HEK293T (cell line): ENCODE measurements around the gene CAMK1.

Experiments
- CTCF ChIA-PET: fragments of 350-600 bp; formaldehyde crosslinking; extraction: SDS; loops from one replicate; lab custom pipeline; 2021; ENCODE audit warnings: antibody characterized with exemption, inconsistent platforms; lab: Yijun Ruan, JAX
- POLR2A ChIA-PET: fragments of 350-600 bp; formaldehyde crosslinking; extraction: SDS; loops from one replicate; lab custom pipeline; 2020; ENCODE audit warnings: antibody characterized with exemption, inconsistent platforms; lab: Yijun Ruan, JAX
- DNase-seq: peaks from one replicate; pipeline ENCODE4 v3.0.0; 2012; ENCODE audit warnings: mixed read lengths; ENCODE audit errors: extremely low spot score
- ARNT ChIP-seq: fragments of 450-650 bp; IDR thresholded peaks from 2 replicates; pipeline ENCODE4 v1.6.1; 2017; ENCODE audit warnings: mild to moderate bottlenecking
- BHLHE40 ChIP-seq: fragments of 450-650 bp; IDR thresholded peaks from 2 replicates; pipeline ENCODE4 v1.6.1; 2016; ENCODE audit warnings: mild to moderate bottlenecking, moderate library complexity, borderline replicate concordance
- CTBP1 ChIP-seq: fragments of 450-650 bp; IDR thresholded peaks from 2 replicates; pipeline ENCODE4 v1.6.1; 2016; ENCODE audit warnings: borderline replicate concordance
- ELF4 ChIP-seq: fragments of 450-650 bp; IDR thresholded peaks from 2 replicates; pipeline ENCODE4 v1.6.1; 2017; ENCODE audit warnings: antibody characterized with exemption
- FOXA1 ChIP-seq: fragments of 450-650 bp; IDR thresholded peaks from 2 replicates; pipeline ENCODE4 v1.6.1; 2016; ENCODE audit warnings: mild to moderate bottlenecking
- FOXK2 ChIP-seq: fragments of 450-650 bp; IDR thresholded peaks from 2 replicates; pipeline ENCODE4 v1.6.1; 2016; ENCODE audit warnings: mild to moderate bottlenecking
- FOXM1 ChIP-seq: fragments of 450-650 bp; IDR thresholded peaks from 2 replicates; pipeline ENCODE4 v1.6.1; 2017; ENCODE audit warnings: mild to moderate bottlenecking, borderline replicate concordance
- HDGF ChIP-seq: fragments of 450-650 bp; IDR thresholded peaks from 2 replicates; pipeline ENCODE4 v1.6.1; 2017; ENCODE audit warnings: antibody characterized with exemption, borderline replicate concordance
- L3MBTL2 ChIP-seq: fragments of 450-650 bp; conservative IDR thresholded peaks from 2 replicates; pipeline ENCODE4 v1.6.1; 2016; ENCODE audit warnings: mild to moderate bottlenecking
- LEF1 ChIP-seq: fragments of 450-650 bp; IDR thresholded peaks from 2 replicates; pipeline ENCODE4 v1.6.1; 2017; ENCODE audit warnings: mild to moderate bottlenecking, borderline replicate concordance
- NFRKB ChIP-seq: fragments of 450-650 bp; IDR thresholded peaks from 2 replicates; pipeline ENCODE4 v1.6.1; 2016; ENCODE audit warnings: mild to moderate bottlenecking, moderate library complexity
- SP1 ChIP-seq: fragments of 450-650 bp; IDR thresholded peaks from 2 replicates; pipeline ENCODE4 v1.6.1; 2017
- SUZ12 ChIP-seq: fragments of 450-650 bp; IDR thresholded peaks from 2 replicates; pipeline ENCODE4 v1.6.1; 2016; ENCODE audit warnings: mild to moderate bottlenecking
- TARDBP ChIP-seq: fragments of 450-650 bp; IDR thresholded peaks from 2 replicates; pipeline ENCODE4 v1.6.1; 2016
- ZNF384 ChIP-seq: fragments of 450-650 bp; IDR thresholded peaks from 2 replicates; pipeline ENCODE4 v1.6.1; 2016
- TF ChIP-seq, protein P1 (sequence below): fragments of 450-650 bp; IDR thresholded peaks from 2 replicates; pipeline ENCODE4 v1.6.1; 2016

The CAMK1 gene

GRCh38 chr3:9806688-9807589, 37.2 kb upstream of the CAMK1 start:
- ChIA-PET CTCF (no interaction called here), POLR2A (interaction anchor here (1.8 to 4.3 kb wide), 2 partner anchors 11 to 14 kb away, joined by 4 to 14 read pairs; partner anchors contain the start of genes ARPC4 and TADA3)
- DNase-seq: no peak
- TF ChIP-seq, protein P1, sequence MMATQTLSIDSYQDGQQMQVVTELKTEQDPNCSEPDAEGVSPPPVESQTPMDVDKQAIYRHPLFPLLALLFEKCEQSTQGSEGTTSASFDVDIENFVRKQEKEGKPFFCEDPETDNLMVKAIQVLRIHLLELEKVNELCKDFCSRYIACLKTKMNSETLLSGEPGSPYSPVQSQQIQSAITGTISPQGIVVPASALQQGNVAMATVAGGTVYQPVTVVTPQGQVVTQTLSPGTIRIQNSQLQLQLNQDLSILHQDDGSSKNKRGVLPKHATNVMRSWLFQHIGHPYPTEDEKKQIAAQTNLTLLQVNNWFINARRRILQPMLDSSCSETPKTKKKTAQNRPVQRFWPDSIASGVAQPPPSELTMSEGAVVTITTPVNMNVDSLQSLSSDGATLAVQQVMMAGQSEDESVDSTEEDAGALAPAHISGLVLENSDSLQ: no peak
- no peak for TF ChIP-seq FOXM1
- TF ChIP-seq ZNF384: no peak
- TF ChIP-seq FOXK2: no peak
- no peak for TF ChIP-seq CTBP1
- TF ChIP-seq TARDBP: no peak
- no peak for TF ChIP-seq HDGF
- TF ChIP-seq LEF1: no peak
- TF ChIP-seq SP1: no peak
- no peak for TF ChIP-seq FOXA1
- TF ChIP-seq ELF4: no peak
- no peak for TF ChIP-seq L3MBTL2

DNA sequence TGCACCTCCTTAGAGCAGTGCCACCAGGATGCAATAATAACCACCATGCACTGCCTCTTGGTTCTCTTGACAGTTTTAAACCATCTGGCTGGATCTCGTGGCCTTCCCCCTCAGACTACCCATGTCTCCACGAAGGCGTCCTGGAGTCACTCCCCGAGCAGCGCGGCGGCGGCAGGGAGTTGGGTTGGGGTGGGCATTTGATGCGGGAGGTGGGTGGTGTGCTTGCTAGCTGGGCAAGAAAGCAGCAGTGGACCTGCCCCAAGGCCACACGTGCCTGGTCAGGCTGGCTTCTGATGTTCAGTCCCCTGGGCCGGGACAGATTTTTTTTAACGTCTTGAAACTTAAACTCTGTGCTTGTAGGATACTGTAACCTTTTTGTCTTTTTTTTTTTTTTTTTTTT, 36.4 kb upstream of the CAMK1 start:
- ChIA-PET CTCF (no interaction called here), POLR2A (interaction anchor here (1.8 to 4.3 kb wide), 2 partner anchors 10 to 13 kb away, joined by 4 to 14 read pairs; partner anchors contain the start of genes ARPC4 and TADA3)
- TF ChIP-seq TARDBP (no peak), SUZ12 (no peak), NFRKB (no peak), BHLHE40 (no peak), ZNF384 (no peak), ELF4 (no peak), HDGF (no peak), L3MBTL2 (no peak), SP1 (no peak), ARNT (no peak)
- TF ChIP-seq, protein P1: no peak
- DNase-seq: no peak

- ChIA-PET CTCF (interaction anchor here (0.5 kb wide), 1 partner anchor 315 kb away, joined by 4 read pairs; no protein-coding TSS in a partner anchor), POLR2A (interaction anchor here (1.2 to 4.3 kb wide), 2 partner anchors 11 to 12 kb away, joined by 3 to 14 read pairs; partner anchors contain the start of genes ARPC4 and TADA3)
- no peak for TF ChIP-seq LEF1
- no peak for TF ChIP-seq TARDBP
- TF ChIP-seq HDGF: no peak
- no peak for TF ChIP-seq L3MBTL2
- TF ChIP-seq BHLHE40: no peak
- no peak for TF ChIP-seq NFRKB
- TF ChIP-seq FOXM1: no peak
- TF ChIP-seq FOXA1: no peak
- no peak for TF ChIP-seq ARNT
- TF ChIP-seq, protein P1: no peak
- no peak for TF ChIP-seq FOXK2
- no peak for DNase-seq
These were observed 35.2 kb upstream of the CAMK1 start for GRCh38 chr3:9804996-9805395.

DNA sequence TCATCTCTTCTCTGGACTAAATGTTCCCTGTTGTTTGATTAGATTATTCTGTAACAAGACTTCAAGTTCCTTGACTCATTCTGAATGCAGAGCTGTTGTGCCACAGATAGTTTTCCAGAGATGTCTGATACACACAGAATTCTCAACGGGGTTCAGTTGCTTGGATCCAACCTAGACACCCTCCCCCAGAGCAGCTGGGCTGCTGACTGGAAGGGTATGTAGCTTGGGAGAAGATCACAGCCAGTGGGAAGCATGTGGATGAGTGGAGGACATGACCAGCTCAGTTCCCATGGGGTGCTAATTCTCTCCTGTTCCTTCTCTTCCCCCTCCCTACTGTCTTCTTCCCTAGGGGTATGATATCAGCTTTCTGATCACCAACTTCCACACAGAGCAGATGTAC, 33.7 kb upstream of the CAMK1 start:
- CTCF ChIA-PET: no interaction called here

GRCh38 chr3:9800529-9800928, 30.8 kb upstream of the CAMK1 start:
- CTCF ChIA-PET: no interaction called here
- POLR2A ChIA-PET: no interaction called here
- no peak for TF ChIP-seq FOXM1
- no peak for TF ChIP-seq TARDBP
- TF ChIP-seq LEF1: no peak
- no peak for TF ChIP-seq ELF4
- no peak for TF ChIP-seq ZNF384
- no peak for TF ChIP-seq FOXA1
- TF ChIP-seq SP1: no peak
- TF ChIP-seq BHLHE40: no peak
- TF ChIP-seq HDGF: no peak
- TF ChIP-seq CTBP1: no peak
- TF ChIP-seq, protein P1: no peak
- no peak for TF ChIP-seq L3MBTL2
- TF ChIP-seq SUZ12: no peak
- no peak for TF ChIP-seq ARNT
- no peak for TF ChIP-seq NFRKB
- TF ChIP-seq FOXK2: no peak
- DNase-seq: no peak

More for the DNA sequence above, 33.7 kb upstream of the CAMK1 start:
- POLR2A ChIA-PET: interaction anchor here (0.9 to 1.0 kb wide), 2 partner anchors 11 to 28 kb away, joined by 3 read pairs; partner anchors contain the start of gene ARPC4
- no peak for DNase-seq
- TF ChIP-seq CTBP1 (no peak), BHLHE40 (no peak), SUZ12 (no peak), FOXA1 (no peak), ARNT (no peak), HDGF (no peak), ELF4 (no peak), LEF1 (no peak), FOXK2 (no peak), SP1 (no peak), FOXM1 (no peak), TARDBP (no peak), NFRKB (no peak), L3MBTL2 (no peak), ZNF384 (no peak)
- TF ChIP-seq, protein P1: no peak
